SJSA1 (cell line): ENCODE data around the gene MED16. TPM values are rescaled to one million over a fixed set of nuclear protein-coding genes. Genes with fewer than 3 reads are reported as not detected.
"Not testable (repeated sequence)": the region's sequence is repeated elsewhere in the genome, so short reads cannot be mapped to it uniquely, and the experiment has no call there.

Experiments
- DNase-seq, 2 experiments: peaks; one replicate each; pipeline ENCODE4 v3.0.0-alpha.2; 2015 to 2020; ENCODE audit warnings: low spot score in 2 of 2, low read depth in 1 of 2
- H3K27ac ChIP-seq: fragments of 250-450 bp; sonication (Bioruptor Pico); 2 replicates; pipeline ENCODE4 v1.5.1; 2020; ENCODE audit warnings: mild to moderate bottlenecking, moderate library complexity
- H3K27me3 ChIP-seq: fragments of 250-450 bp; sonication (Bioruptor Pico); replicated peaks from 2 replicates; pipeline ENCODE4 v1.5.1; 2020; ENCODE audit warnings: mild to moderate bottlenecking, moderate library complexity
- H3K36me3 ChIP-seq: fragments of 250-450 bp; sonication (Bioruptor Pico); 2 replicates; pipeline ENCODE4 v1.5.1; 2020; ENCODE audit warnings: mild to moderate bottlenecking
- H3K4me1 ChIP-seq: fragments of 250-450 bp; sonication (Bioruptor Pico); replicated peaks from 2 replicates; pipeline ENCODE4 v1.6.1; 2021; ENCODE audit warnings: mild to moderate bottlenecking
- H3K4me3 ChIP-seq: fragments of 250-450 bp; sonication (Bioruptor Pico); 2 replicates; pipeline ENCODE4 v1.5.1; 2020; ENCODE audit warnings: mild to moderate bottlenecking
- H3K9me3 ChIP-seq: fragments of 250-450 bp; sonication (Bioruptor Pico); replicated peaks from 2 replicates; pipeline ENCODE4 v1.5.1; 2020; ENCODE audit warnings: mild to moderate bottlenecking
- total RNA-seq: library from RNA; depleted of rRNA; stranded (reverse); fragments of >200 nt; shearing (Covaris generic); gene quantifications from 2 replicates; pipeline ENCODE4 v1.2.3, GENCODE V29; 2014; rRNA removed

The MED16 gene
- total RNA-seq, 1 experiment from 2014 or later = 17.2 TPM

DNA sequence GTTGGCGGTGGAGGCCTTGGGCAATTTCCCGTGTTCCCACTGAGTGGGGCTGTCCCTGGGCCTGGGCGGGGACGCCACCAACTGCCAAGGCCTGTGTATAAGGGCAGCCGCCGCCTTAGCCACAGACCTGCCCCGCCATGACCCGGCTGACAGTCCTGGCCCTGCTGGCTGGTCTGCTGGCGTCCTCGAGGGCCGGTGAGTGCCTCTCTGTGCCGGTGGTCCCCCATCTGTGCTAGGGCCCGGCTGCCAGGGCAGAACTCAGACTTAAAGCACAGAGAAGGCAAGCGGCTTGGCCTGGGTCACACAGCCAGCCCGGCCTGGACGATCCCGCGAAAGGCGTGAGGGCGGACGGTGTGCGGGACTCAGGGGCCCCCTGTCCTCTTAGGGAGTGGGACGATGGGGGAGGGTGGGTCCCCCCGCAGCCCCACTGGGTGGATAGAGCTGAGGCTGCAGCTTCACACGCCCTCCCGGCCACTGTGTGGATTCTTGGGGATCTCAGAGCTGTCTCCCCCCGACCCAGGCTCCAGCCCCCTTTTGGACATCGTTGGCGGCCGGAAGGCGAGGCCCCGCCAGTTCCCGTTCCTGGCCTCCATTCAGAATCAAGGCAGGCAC, 65.2 kb downstream of the MED16 start, which contains the start of gene AZU1:
AZU1 (plus strand) TSS at position 128 of the 612 bp plus-strand sequence; CDS start at position 138, 10 bp downstream.
- Histone ChIP-seq H3K27me3 (no peaks in the 10 kb centered on the region), H3K9me3 (no peaks in the 10 kb centered on the region), H3K27ac (no peak within 1 kb of the TSS), H3K4me1 (peaks cover 11% of the 10 kb centered on the region), H3K36me3 (no peaks in the 10 kb centered on the region), H3K4me3 (no peak within 1 kb of the TSS)
- DNase-seq = no peak

DNA sequence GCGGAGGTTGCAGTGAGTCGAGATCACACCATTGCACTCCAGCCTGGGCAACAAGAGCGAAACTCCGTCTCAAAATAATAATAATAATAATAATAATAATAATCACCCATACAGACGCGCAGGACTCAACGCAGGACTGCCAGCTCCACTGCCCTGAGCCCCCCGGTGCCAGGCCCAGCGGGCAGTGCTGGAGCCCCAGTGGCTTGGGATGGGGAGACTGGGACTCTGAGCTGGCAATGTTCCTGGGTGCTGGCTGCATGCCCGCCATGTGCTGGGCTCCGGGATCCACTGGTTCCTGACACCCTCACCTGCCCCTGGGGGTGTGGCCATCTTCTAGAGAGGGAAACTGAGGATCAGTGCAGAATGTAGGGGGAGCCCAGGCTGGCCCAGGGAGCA, 65.7 kb downstream of the MED16 start:
- Histone ChIP-seq H3K9me3 (no peaks in the 10 kb centered on the region), H3K4me3 (no peak overlapping the region), H3K27ac (no peak overlapping the region), H3K36me3 (no peaks in the 10 kb centered on the region), H3K4me1 (peaks cover 11% of the 10 kb centered on the region), H3K27me3 (no peaks in the 10 kb centered on the region)
- no peak for DNase-seq

DNA sequence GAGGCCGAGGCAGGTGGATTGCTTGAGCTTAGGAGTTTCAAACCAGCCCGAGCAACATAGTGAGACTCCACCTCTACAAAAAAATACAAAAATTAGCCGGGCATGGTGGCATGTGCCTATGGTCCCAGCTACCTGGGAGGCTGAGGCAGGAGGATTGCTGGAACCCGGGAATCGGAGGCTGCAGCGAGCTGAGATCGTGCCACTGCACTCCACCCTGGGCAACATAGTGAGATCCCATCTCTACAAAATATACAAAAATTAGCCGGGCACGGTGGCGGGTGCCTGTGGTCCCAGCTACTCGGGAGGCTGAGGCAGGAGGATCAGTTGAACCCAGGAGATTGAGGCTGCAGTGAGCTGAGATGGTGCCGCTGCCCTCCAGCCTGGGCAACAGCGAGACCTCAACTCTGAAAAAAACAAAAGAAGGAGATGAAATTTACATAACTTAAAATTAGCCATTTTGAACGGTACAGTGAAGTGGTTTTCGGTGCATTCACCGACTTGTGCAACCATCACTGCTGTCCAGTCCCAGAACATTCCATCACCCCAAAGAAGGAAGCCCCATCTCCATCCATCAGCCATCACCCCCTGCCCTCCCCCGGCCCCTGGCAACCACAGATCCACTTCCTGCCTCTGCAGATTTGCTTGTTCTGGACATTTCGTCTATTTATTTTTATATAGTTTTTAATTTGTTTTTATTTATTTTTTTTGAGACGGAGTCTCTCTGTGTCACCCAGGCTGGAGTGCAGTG, 66.9 kb downstream of the MED16 start:
- H3K36me3 ChIP-seq = no peaks in the 10 kb centered on the region
- no peak for DNase-seq
- H3K4me1 ChIP-seq = peaks cover 11% of the 10 kb centered on the region
- H3K27me3 ChIP-seq = 0 out of 2 replicates have a peak, but pooled peaks cover 2% of the 10 kb centered on the region
- H3K4me3 ChIP-seq = no peak overlapping the region
- H3K9me3 ChIP-seq = no peaks in the 10 kb centered on the region
- no peak overlapping the region for H3K27ac ChIP-seq

DNA sequence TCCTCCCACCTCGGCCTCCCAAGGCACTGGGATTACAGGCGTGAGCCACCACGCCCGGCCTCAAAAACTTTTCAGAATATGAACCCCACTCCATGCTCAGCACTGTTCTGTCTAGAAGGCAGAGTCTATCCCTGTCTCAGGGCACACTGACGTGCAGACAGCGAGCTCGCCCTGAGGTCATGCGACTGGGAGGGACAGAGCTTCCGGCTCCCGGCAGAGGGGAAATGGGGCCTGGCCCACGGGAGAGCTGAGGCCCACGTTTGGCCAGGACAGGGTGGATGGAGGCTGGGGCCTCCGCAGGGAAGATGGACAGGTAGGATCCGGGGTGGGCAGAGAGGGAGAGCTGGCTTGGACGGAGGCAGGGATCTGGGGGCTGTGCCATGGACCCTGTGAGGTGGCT, 68.1 kb downstream of the MED16 start:
- H3K4me1 ChIP-seq = peaks cover 11% of the 10 kb centered on the region
- H3K27ac ChIP-seq = no peak overlapping the region
- H3K36me3 ChIP-seq = no peaks in the 10 kb centered on the region
- H3K4me3 ChIP-seq = no peak overlapping the region
- DNase-seq = no peak
- H3K27me3 ChIP-seq = 0 out of 2 replicates have a peak, but pooled peaks cover 2% of the 10 kb centered on the region
- H3K9me3 ChIP-seq = no peaks in the 10 kb centered on the region

DNA sequence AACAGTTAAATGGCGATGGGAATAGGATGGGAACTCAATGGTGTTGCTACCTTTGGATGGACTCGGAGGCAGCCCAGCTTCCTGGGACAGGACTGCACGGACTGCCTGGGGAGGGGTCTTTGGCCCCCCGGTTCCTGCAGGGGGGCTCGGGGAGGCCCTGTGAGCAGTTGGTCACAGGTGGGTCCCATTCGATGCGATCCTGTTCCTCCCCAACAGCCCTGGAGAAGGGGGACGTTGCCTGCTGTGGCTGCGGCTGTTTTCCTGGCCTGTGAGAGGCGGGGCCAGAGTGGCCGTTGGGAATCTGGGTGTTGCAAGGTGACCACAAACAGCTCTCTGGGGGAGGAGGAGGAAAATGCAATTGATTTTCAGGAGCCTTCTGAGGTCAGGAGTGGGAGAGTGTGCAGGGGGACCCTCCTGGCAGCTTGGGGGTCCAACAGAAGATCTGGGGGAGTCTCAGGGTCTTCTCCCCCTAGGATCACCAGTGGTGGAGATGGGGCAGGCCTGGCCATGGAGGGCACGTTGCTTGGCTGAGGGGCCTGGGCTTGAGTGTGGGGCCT, 69.3 kb downstream of the MED16 start:
- Histone ChIP-seq H3K27me3 (0 out of 2 replicates have a peak, but pooled peaks cover 2% of the 10 kb centered on the region), H3K4me3 (no peak overlapping the region), H3K27ac (peak overlapping the region; percentile 39; the same call in 1 of the 2 replicates), H3K9me3 (no peaks in the 10 kb centered on the region), H3K4me1 (peaks cover 11% of the 10 kb centered on the region), H3K36me3 (no peaks in the 10 kb centered on the region)
- no peak for DNase-seq

DNA sequence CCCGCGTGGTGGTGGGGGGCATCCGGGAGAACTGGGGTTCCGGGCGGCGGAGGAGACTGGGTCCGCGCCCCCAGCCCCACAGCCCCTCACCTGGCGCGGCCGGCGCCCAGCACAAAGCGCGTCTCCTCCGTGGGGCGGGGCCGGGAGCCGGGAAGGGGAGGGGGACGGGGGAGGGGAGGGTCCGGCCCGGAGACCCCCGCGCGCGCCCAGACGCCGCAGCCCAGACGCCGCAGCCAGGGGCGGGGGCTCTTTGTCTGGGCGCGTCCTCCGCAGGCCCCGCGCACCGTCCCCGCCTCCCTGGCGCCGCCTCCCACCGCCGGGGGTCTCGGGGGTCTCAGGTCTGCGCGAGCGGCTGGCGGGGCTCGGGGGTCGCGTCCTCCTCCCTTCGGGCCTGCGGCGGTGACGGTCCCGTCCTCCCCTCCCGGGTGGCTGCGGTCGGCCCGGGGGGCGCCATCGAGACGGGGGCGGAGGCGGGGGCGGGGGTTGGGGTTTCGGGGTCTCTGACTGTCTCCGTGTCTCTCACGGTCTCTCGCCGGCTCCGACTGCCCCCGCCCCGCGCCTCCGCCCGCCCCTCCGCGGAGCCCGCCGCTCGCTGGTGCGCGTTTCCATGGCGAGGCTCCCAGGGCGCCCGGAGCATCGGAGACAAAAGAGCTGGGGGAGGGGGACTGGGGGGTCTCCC, 71.0 kb downstream of the MED16 start, which contains the start of gene PLPPR3:
PLPPR3 (minus strand) TSS at position 131 of the 679 bp plus-strand sequence. CDS start 396 bp downstream, outside the sequence.
- H3K4me1 ChIP-seq = peaks cover 11% of the 10 kb centered on the region
- no peaks in the 10 kb centered on the region for H3K9me3 ChIP-seq
- H3K27ac ChIP-seq = no peak within 1 kb of the TSS
- H3K36me3 ChIP-seq = no peaks in the 10 kb centered on the region
- peak within 1 kb of the TSS; percentile 15; the same call in 1 of the 2 replicates for H3K4me3 ChIP-seq
- H3K27me3 ChIP-seq = 0 out of 2 replicates have a peak, but pooled peaks cover 2% of the 10 kb centered on the region
- no peak for DNase-seq

DNA sequence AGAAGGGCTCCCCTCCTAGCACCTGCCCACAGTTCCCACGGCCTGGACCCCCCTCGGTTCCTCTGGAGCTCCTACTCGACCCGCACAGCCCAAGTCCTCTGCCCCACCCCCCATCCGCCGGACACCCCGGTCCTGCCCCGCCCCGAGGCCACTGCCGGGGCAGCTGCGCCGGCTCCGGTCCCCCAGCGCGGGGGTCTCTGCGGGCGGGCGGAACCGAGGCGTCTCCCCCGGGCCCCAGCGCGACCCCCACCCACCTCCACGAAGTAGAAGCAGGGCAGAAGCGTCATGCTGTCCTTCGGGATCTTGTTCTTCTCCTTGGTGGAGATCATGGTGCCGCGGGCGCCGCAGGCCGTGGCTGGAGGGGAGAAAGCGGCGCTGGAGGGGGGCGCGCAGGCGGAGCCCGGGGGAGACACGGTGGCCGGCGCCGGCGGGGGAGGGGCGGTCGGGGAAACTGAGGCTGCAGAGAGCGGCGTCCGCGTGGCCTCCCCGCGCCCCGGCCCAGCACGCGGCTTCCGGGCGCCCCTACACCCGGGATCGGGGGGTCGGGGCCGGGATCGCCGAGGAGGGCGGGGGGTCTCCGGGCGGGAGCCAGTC, 71.7 kb downstream of the MED16 start:
- peak overlapping the region; percentile 15; the same call in 1 of the 2 replicates for H3K4me3 ChIP-seq
- 0 out of 2 replicates have a peak, but pooled peaks cover 2% of the 10 kb centered on the region for H3K27me3 ChIP-seq
- H3K36me3 ChIP-seq = no peaks in the 10 kb centered on the region
- no peaks in the 10 kb centered on the region for H3K9me3 ChIP-seq
- no peak for DNase-seq
- no peak overlapping the region for H3K27ac ChIP-seq
- H3K4me1 ChIP-seq = peaks cover 11% of the 10 kb centered on the region

DNA sequence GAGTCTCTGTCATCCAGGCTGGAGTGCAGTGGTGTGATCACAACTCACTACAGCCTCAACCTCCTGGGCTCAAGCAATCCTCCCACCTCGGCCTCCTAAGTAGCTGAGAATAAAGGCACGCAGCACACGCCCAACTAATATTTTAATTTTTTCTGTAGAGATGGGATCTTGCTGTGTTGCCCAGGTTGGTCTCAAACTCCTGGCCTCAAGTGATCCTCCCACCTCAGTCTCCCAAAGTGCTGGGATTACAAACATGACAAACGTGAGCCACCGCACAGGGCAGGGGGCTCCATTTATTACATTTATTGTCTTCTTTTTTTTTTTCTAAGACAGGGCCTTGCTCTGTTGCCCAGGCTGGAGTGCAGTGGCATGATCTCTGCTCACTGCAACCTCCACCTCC, 72.8 kb downstream of the MED16 start:
- H3K4me3 ChIP-seq = not testable (repeated sequence)

More for the DNA sequence above, 72.8 kb downstream of the MED16 start:
- H3K4me1 ChIP-seq = peaks cover 11% of the 10 kb centered on the region
- not testable (repeated sequence) for H3K36me3 ChIP-seq, H3K27ac ChIP-seq, H3K9me3 ChIP-seq, DNase-seq, H3K27me3 ChIP-seq

Other genes with a start within 250 kb of the MED16 start
- 55.9 and 79.3 TPM in 2 replicates for gene RNF126, start 230.0 kb downstream of the MED16 start, total RNA-seq
- 317 and 364 TPM in 2 replicates for gene FSTL3, start 216.8 kb downstream of the MED16 start, total RNA-seq
- gene PRSS57, start 197.7 kb downstream of the MED16 start, total RNA-seq = not detected in 2 replicates
- not detected in 2 replicates for gene PALM, start 184.3 kb downstream of the MED16 start, total RNA-seq
- gene MISP, start 142.1 kb downstream of the MED16 start, total RNA-seq = 0.11 TPM in 1 of 2 replicates, not detected in the other
- 177 and 308 TPM in 2 replicates for gene PTBP1, start 95.7 kb downstream of the MED16 start, total RNA-seq
- 1.1 and 2.3 TPM in 2 replicates for gene PLPPR3, start 71.2 kb downstream of the MED16 start, total RNA-seq
- not detected in 2 replicates for gene AZU1, start 65.3 kb downstream of the MED16 start, total RNA-seq
- gene PRTN3, start 52.2 kb downstream of the MED16 start, total RNA-seq = not detected in 2 replicates
- gene ELANE, start 40.9 kb downstream of the MED16 start, total RNA-seq = not detected in 2 replicates
- 3.3 and 12.5 TPM in 2 replicates for gene CFD, start 33.5 kb downstream of the MED16 start, total RNA-seq
- not detected in 2 replicates for gene RNU6-9, start 297 bp upstream of the MED16 start, total RNA-seq
- gene R3HDM4, start 20.0 kb upstream of the MED16 start, total RNA-seq = 23.9 and 38.2 TPM in 2 replicates
- gene KISS1R, start 24.1 kb upstream of the MED16 start, total RNA-seq = not detected in 2 replicates
- 4.2 and 8.1 TPM in 2 replicates for gene ARID3A, start 32.8 kb upstream of the MED16 start, total RNA-seq
- 43.2 and 60.5 TPM in 2 replicates for gene WDR18, start 91.2 kb upstream of the MED16 start, total RNA-seq
- not detected in 2 replicates for gene GRIN3B, start 107.2 kb upstream of the MED16 start, total RNA-seq
- gene TMEM259, start 127.9 kb upstream of the MED16 start, total RNA-seq = 122 and 131 TPM in 2 replicates
- not detected in 2 replicates for gene RNU6-2, start 128.3 kb upstream of the MED16 start, total RNA-seq
- 403 and 441 TPM in 2 replicates for gene CNN2, start 133.4 kb upstream of the MED16 start, total RNA-seq
- 0.82 and 3.9 TPM in 2 replicates for gene ABCA7, start 146.9 kb upstream of the MED16 start, total RNA-seq
- gene ARHGAP45, start 174.0 kb upstream of the MED16 start, total RNA-seq = 0.03 TPM in 1 of 2 replicates, not detected in the other
- gene POLR2E, start 202.2 kb upstream of the MED16 start, total RNA-seq = 143 and 173 TPM in 2 replicates
- 387 and 449 TPM in 2 replicates for gene GPX4, start 210.8 kb upstream of the MED16 start, total RNA-seq